SH-SY5Y (cell line): ENCODE data around the gene TUSC2.

Experiments used
- GATA2 ChIP-seq: IDR thresholded peaks from 2 replicates; pipeline ENCODE4 v1.6.1; 2011; ENCODE audit warnings: mild to moderate bottlenecking, low read depth, low read length
- GATA3 ChIP-seq: IDR thresholded peaks from 2 replicates; pipeline ENCODE4 v1.6.1; 2011; ENCODE audit warnings: low read depth, mild to moderate bottlenecking, low read length, moderate library complexity

DNA sequence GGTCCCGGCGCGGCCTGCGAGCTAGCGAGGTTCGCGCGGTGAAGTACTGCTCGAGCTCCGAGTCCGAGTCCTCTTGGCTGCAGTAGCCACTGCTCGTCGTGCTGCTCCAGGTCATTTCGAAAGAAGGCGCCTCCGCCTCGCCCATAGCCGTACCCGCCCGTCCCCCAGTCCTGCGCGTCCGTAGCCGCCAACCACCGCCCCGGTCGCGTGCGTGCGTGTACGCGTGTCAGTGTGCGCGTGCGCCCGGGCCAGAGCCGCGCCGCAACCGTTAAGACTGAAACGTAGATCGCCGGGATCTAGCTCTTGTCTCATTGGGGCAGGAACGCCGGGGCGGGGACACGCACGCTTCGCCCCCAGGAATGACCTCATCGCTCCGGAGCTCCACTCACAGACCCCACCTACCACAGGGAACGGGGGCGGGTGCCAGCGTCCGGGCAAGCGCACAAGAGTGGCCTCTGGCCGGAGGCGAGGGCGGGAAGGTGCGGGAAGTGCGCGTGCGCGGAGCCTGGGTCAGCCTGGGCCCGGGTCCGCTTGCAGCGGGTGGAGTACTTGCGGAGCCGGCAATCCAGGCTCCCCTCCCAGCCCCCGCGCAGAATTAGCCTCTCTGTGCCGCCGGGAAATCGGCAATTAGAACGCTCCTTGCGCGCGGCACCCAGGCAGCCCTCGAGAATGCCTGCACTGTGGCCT lies 9.3 kb upstream of the TUSC2 start:
- peak; percentile 25; the same call in 1 of the 2 replicates for TF ChIP-seq GATA2
- TF ChIP-seq GATA3 = no peak
